Measurements from ENCODE around the gene SGPL1.

SGPL1 gene

DNA sequence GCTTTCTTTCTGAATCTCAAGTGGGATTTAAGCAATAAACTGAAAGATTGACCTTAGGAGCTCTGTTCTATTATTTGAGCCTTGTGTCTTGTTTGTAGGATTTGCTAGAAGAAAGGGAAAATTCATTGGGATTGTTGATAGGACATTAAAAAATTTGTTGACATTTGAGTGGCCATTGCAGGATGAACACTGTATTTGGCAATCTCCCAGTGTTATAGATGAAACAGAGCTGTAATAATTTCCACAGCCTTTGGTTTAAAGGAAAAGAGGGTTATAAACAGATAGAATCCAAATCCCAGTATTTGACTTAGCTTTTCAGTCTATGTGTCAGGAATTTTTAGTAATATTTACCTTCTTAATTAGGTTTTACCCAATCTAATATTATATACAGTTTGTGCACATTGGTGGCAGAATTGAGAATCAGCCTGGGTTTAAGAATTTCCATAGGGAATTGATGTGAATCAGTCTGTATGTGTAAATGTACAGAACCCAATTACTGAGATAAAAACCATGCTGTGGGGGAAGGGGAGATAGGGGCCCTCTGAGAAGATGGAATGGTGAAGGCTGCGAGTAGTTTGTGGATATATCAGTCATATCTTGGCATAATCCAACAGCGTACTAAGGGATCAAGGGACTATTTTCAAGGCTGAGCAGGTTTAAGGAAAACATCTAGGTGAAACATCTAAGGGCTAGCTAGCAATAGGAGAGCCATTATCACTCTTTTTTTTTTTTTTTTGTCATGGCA, 6.5 kb downstream of the SGPL1 start:
- Histone ChIP-seq H3K27me3 (replicated peaks in 2 of 5; ENCODE audit: control insufficient read depth in 4 of 5, insufficient read depth in 5 of 5, low read length in 4 of 5) (no peaks in the 10 kb centered on the region), H3K36me3 (ENCODE audit: control insufficient read depth in 4 of 4, insufficient read depth in 4 of 4, low read length in 3 of 4) (peaks cover 9 to 35% (median 15%) of the 10 kb centered on the region in 4 experiments), H3K27ac (ENCODE audit: insufficient read depth in 1 of 2, low read depth in 1 of 2, low read length in 2 of 2, poor library complexity in 1 of 2, severe bottlenecking in 2 of 2) (no peak overlapping the region), H3K9me3 (ENCODE audit: control extremely low read depth in 1 of 5, control insufficient read depth in 4 of 5, insufficient read depth in 2 of 5, low read depth in 1 of 5, low read length in 4 of 5) (no peaks in the 10 kb centered on the region), H3K4me3 (ENCODE audit: control insufficient read depth in 1 of 7, extremely low read depth in 1 of 7, insufficient read depth in 4 of 7, low read depth in 2 of 7, low read length in 6 of 7) (no peak overlapping the region), H3K4me1 (ENCODE audit: control extremely low read depth in 1 of 4, control insufficient read depth in 4 of 4, insufficient read depth in 4 of 4, low read length in 3 of 4) (no peaks in the 10 kb centered on the region)
- 100% methylated on average over 2 of the region's 2 CpGs for whole genome bisulfite sequencing (ENCODE audit: insufficient coverage)
- DNase-seq = no peak
- ChIA-PET CTCF (interaction anchor here (0.6 to 2.1 kb wide), 7 partner anchors 8 to 271 kb away, joined by 3 to 8 read pairs (median 3); no protein-coding TSS in a partner anchor), POLR2A (no interaction called here)

DNA sequence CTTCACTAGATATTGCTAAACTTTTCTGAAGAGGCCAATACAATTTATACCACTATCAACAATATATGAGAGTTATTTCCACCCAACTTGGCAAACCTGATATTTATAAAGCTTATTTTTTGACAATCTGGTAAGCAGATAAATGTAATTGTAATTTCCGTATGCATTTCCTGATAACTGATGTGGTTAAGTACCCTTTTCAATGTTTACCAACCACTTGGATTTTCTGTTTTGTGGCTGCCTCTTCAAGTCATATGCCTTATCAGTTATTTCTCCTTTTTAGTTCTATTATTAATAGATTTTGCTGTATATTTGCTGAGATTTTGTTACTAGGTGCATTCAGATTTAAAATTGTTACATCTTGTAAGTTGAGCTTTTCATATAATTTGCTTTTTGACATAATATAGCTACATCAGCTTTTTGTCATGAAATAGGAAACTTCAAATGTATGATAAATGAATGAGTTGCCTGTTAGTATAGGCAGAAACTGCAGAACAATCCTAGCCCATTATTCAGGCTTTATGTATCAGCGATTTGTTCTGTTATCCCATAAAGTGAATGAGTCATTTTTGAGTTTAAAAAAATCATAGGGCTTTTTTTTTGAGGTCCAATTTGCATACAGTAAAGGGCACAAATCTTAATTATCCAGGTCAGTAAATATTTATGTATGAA, 11.5 kb downstream of the SGPL1 start:
- CTCF ChIA-PET = interaction anchor here (0.9 to 1.6 kb wide), 4 partner anchors 11 to 43 kb away, joined by 3 read pairs; no protein-coding TSS in a partner anchor
- peak in 2 of 3 donors; percentile 33 to 53 for DNase-seq
- POLR2A ChIA-PET = interaction anchor here (1.1 kb wide), 1 partner anchor 10 kb away, joined by 3 read pairs; no protein-coding TSS in a partner anchor
- H3K36me3 ChIP-seq (ENCODE audit: control insufficient read depth in 4 of 4, insufficient read depth in 4 of 4, low read length in 3 of 4) = peaks cover 3 to 12% (median 6%) of the 10 kb centered on the region in 4 experiments
- H3K9me3 ChIP-seq (ENCODE audit: control extremely low read depth in 1 of 5, control insufficient read depth in 4 of 5, insufficient read depth in 2 of 5, low read depth in 1 of 5, low read length in 4 of 5) = no peaks in the 10 kb centered on the region
- peaks cover 0 to 10% (median 2%) of the 10 kb centered on the region in 4 experiments for H3K4me1 ChIP-seq (ENCODE audit: control extremely low read depth in 1 of 4, control insufficient read depth in 4 of 4, insufficient read depth in 4 of 4, low read length in 3 of 4)
- no peaks in the 10 kb centered on the region for H3K27me3 ChIP-seq (replicated peaks in 2 of 5; ENCODE audit: control insufficient read depth in 4 of 5, insufficient read depth in 5 of 5, low read length in 4 of 5)
- WGBS (ENCODE audit: insufficient coverage) = no CpG with 5 or more reads among the region's 2 CpGs
- no peak overlapping the region for H3K4me3 ChIP-seq (ENCODE audit: control insufficient read depth in 1 of 7, extremely low read depth in 1 of 7, insufficient read depth in 4 of 7, low read depth in 2 of 7, low read length in 6 of 7)
- H3K27ac ChIP-seq (ENCODE audit: insufficient read depth in 1 of 2, low read depth in 1 of 2, low read length in 2 of 2, poor library complexity in 1 of 2, severe bottlenecking in 2 of 2) = no peak overlapping the region

DNA sequence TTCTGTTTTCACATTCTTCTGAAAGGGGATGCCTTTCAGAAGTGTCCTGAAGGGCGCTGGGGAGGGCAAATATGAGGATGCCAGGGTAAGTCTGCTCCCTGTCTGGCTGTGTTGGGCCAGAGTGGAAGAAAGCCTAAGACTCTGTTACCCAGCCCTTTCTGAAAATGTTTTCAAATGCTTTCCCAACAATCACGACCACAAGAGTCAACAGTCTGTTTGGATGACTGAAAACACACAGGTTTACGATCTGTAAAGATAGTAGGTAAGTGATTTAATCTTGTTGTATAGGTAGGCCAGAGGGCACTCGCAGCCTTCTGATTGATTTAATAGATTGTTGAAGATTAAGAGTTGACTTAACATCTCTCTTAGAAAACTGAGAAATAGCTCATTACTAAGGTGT, 13.2 kb downstream of the SGPL1 start:
- H3K27ac ChIP-seq (ENCODE audit: insufficient read depth in 1 of 2, low read depth in 1 of 2, low read length in 2 of 2, poor library complexity in 1 of 2, severe bottlenecking in 2 of 2) = no peak overlapping the region
- no peak overlapping the region for H3K4me3 ChIP-seq (ENCODE audit: control insufficient read depth in 1 of 7, extremely low read depth in 1 of 7, insufficient read depth in 4 of 7, low read depth in 2 of 7, low read length in 6 of 7)
- no peak for DNase-seq
- POLR2A ChIA-PET = no interaction called here
- peaks cover 0 to 12% (median 5%) of the 10 kb centered on the region in 4 experiments for H3K36me3 ChIP-seq (ENCODE audit: control insufficient read depth in 4 of 4, insufficient read depth in 4 of 4, low read length in 3 of 4)
- peaks cover 5 to 24% (median 14%) of the 10 kb centered on the region in 4 experiments for H3K4me1 ChIP-seq (ENCODE audit: control extremely low read depth in 1 of 4, control insufficient read depth in 4 of 4, insufficient read depth in 4 of 4, low read length in 3 of 4)
- CTCF ChIA-PET = interaction anchor here (0.9 to 2.0 kb wide), 2 partner anchors 19 to 270 kb away, joined by 3 to 5 read pairs; no protein-coding TSS in a partner anchor
- 100% methylated on average over 3 of the region's 4 CpGs for WGBS (ENCODE audit: insufficient coverage)
- H3K9me3 ChIP-seq (ENCODE audit: control extremely low read depth in 1 of 5, control insufficient read depth in 4 of 5, insufficient read depth in 2 of 5, low read depth in 1 of 5, low read length in 4 of 5) = no peaks in the 10 kb centered on the region
- H3K27me3 ChIP-seq (replicated peaks in 2 of 5; ENCODE audit: control insufficient read depth in 4 of 5, insufficient read depth in 5 of 5, low read length in 4 of 5) = no peaks in the 10 kb centered on the region

DNA sequence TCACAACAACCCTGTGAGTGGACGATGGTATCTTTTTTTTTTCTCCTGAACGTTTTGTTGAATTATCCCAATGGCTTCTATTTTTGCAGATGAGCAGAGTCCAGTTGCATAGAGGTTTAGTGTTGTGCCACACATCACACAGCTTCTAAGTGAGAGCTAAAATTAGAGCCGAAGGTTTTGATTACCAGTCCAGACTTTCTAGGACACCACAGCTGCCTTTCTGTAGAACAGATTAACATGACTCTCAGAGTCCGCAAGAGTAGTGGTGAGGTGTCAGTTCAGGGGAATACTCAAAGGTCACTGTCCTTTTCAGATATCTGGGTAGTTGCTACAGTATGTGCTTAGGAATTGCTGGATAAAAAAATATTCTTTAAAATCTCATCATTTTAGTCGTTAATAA, 13.8 kb downstream of the SGPL1 start:
- POLR2A ChIA-PET = no interaction called here
- 100% methylated on average over 2 of the region's 5 CpGs for WGBS (ENCODE audit: insufficient coverage)
- CTCF ChIA-PET = interaction anchor here (0.9 to 2.0 kb wide), 2 partner anchors 19 to 271 kb away, joined by 3 to 5 read pairs; no protein-coding TSS in a partner anchor

DNA sequence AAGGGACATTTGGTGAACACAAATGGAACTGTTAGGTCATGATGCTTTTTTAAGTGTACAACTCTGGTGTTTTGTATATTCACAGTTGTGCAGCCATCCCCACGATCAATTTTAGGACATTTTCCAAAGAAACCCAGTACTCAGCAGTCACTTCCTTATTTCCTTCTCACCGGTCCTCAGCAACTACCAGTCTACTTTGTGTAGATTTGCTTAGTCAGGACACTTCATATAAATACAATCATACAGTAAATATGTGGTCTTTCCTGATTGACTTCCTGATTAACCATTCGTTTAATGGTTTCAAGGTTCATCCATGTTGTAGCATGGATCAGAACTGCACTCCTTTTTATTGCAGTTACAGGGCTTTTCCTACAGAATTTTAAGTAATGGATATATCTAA, 14.4 kb downstream of the SGPL1 start:
- no CpG with 5 or more reads among the region's 3 CpGs for WGBS (ENCODE audit: insufficient coverage)
- POLR2A ChIA-PET = no interaction called here
- Histone ChIP-seq H3K4me1 (ENCODE audit: control extremely low read depth in 1 of 4, control insufficient read depth in 4 of 4, insufficient read depth in 4 of 4, low read length in 3 of 4) (peaks cover 5 to 28% (median 15%) of the 10 kb centered on the region in 4 experiments), H3K27ac (ENCODE audit: insufficient read depth in 1 of 2, low read depth in 1 of 2, low read length in 2 of 2, poor library complexity in 1 of 2, severe bottlenecking in 2 of 2) (no peak overlapping the region), H3K4me3 (ENCODE audit: control insufficient read depth in 1 of 7, extremely low read depth in 1 of 7, insufficient read depth in 4 of 7, low read depth in 2 of 7, low read length in 6 of 7) (no peak overlapping the region), H3K36me3 (ENCODE audit: control insufficient read depth in 4 of 4, insufficient read depth in 4 of 4, low read length in 3 of 4) (peaks cover 0 to 12% (median 4%) of the 10 kb centered on the region in 4 experiments), H3K9me3 (ENCODE audit: control extremely low read depth in 1 of 5, control insufficient read depth in 4 of 5, insufficient read depth in 2 of 5, low read depth in 1 of 5, low read length in 4 of 5) (no peaks in the 10 kb centered on the region), H3K27me3 (replicated peaks in 2 of 5; ENCODE audit: control insufficient read depth in 4 of 5, insufficient read depth in 5 of 5, low read length in 4 of 5) (no peaks in the 10 kb centered on the region)
- peak in 2 of 3 donors; percentile 42 to 60 for DNase-seq
- CTCF ChIA-PET = interaction anchor here (0.9 to 2.0 kb wide), 3 partner anchors 8 to 271 kb away, joined by 3 to 5 read pairs (median 3); no protein-coding TSS in a partner anchor

More for the DNA sequence above, 13.8 kb downstream of the SGPL1 start:
- H3K4me1 ChIP-seq (ENCODE audit: control extremely low read depth in 1 of 4, control insufficient read depth in 4 of 4, insufficient read depth in 4 of 4, low read length in 3 of 4) = peaks cover 5 to 28% (median 15%) of the 10 kb centered on the region in 4 experiments
- no peak overlapping the region for H3K27ac ChIP-seq (ENCODE audit: insufficient read depth in 1 of 2, low read depth in 1 of 2, low read length in 2 of 2, poor library complexity in 1 of 2, severe bottlenecking in 2 of 2)
- H3K4me3 ChIP-seq (ENCODE audit: control insufficient read depth in 1 of 7, extremely low read depth in 1 of 7, insufficient read depth in 4 of 7, low read depth in 2 of 7, low read length in 6 of 7) = no peak overlapping the region
- H3K9me3 ChIP-seq (ENCODE audit: control extremely low read depth in 1 of 5, control insufficient read depth in 4 of 5, insufficient read depth in 2 of 5, low read depth in 1 of 5, low read length in 4 of 5) = no peaks in the 10 kb centered on the region
- no peak for DNase-seq
- peaks cover 0 to 12% (median 5%) of the 10 kb centered on the region in 4 experiments for H3K36me3 ChIP-seq (ENCODE audit: control insufficient read depth in 4 of 4, insufficient read depth in 4 of 4, low read length in 3 of 4)
- no peaks in the 10 kb centered on the region for H3K27me3 ChIP-seq (replicated peaks in 2 of 5; ENCODE audit: control insufficient read depth in 4 of 5, insufficient read depth in 5 of 5, low read length in 4 of 5)

DNA sequence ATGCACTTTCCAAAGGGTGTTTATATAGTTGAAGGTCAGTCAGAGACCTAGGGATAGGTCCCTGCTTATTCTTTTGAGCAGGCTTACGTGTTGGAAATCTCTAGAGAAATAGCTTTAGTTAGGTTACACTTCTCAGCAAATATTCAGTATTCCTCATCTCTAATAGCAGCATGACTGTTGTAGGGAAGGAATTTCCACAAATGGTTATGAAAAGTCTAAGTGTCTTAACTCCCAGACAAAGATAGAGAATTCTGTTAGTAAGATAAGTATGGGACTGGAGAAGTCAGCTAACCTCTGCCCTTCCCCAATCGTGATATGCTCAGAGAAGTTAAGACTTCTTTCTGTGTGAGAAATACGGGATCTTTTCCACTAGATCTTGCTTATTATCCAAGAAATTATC, 16.5 kb downstream of the SGPL1 start:
- Histone ChIP-seq H3K4me3 (ENCODE audit: control insufficient read depth in 1 of 7, extremely low read depth in 1 of 7, insufficient read depth in 4 of 7, low read depth in 2 of 7, low read length in 6 of 7) (no peak overlapping the region), H3K9me3 (ENCODE audit: control extremely low read depth in 1 of 5, control insufficient read depth in 4 of 5, insufficient read depth in 2 of 5, low read depth in 1 of 5, low read length in 4 of 5) (peaks cover 0 to under 1% (median 0%) of the 10 kb centered on the region in 5 experiments), H3K27me3 (replicated peaks in 2 of 5; ENCODE audit: control insufficient read depth in 4 of 5, insufficient read depth in 5 of 5, low read length in 4 of 5) (no peaks in the 10 kb centered on the region), H3K27ac (ENCODE audit: insufficient read depth in 1 of 2, low read depth in 1 of 2, low read length in 2 of 2, poor library complexity in 1 of 2, severe bottlenecking in 2 of 2) (no peak overlapping the region), H3K4me1 (ENCODE audit: control extremely low read depth in 1 of 4, control insufficient read depth in 4 of 4, insufficient read depth in 4 of 4, low read length in 3 of 4) (peaks cover 5 to 28% (median 15%) of the 10 kb centered on the region in 4 experiments), H3K36me3 (ENCODE audit: control insufficient read depth in 4 of 4, insufficient read depth in 4 of 4, low read length in 3 of 4) (peaks cover 3 to 5% (median 4%) of the 10 kb centered on the region in 4 experiments)
- no CpG with 5 or more reads among the region's 3 CpGs for WGBS (ENCODE audit: insufficient coverage)
- DNase-seq = no peak
- CTCF ChIA-PET = interaction anchor here (1.0 to 2.6 kb wide), 5 partner anchors 14 to 371 kb away, joined by 4 to 11 read pairs (median 6); partner anchors contain the start of gene SGPL1
- POLR2A ChIA-PET = no interaction called here

Measured in common myeloid progenitor, CD34-positive (primary cell).